OCI-LY7 (cell line): ENCODE measurements around the gene ARL3.

Experiments
- CTCF ChIP-seq: fragments of 200-600 bp; sonication (generic); conservative IDR thresholded peaks from 2 replicates; pipeline ENCODE4 v1.5.1; 2014; ENCODE audit warnings: mild to moderate bottlenecking, antibody characterized with exemption, low read length, moderate library complexity, mixed read lengths
- EZH2phosphoT487 ChIP-seq: fragments of 200-600 bp; sonication (generic); IDR thresholded peaks from 2 replicates; pipeline ENCODE4 v1.6.1; 2018; ENCODE audit warnings: low read depth, borderline replicate concordance, mild to moderate bottlenecking, mixed run types, antibody characterized with exemption, low read length, moderate library complexity, mixed read lengths

- TF ChIP-seq CTCF (no peak), EZH2phosphoT487 (no peak)
Measured at GRCh38 chr10:102645388-102645740, 68.8 kb downstream of the ARL3 start.
